Smooth muscle cell (in vitro differentiated cells): ENCODE data around the gene KCTD6. TPM values are rescaled to one million over a fixed set of nuclear protein-coding genes. Genes with fewer than 3 reads are reported as not detected.
A peak's percentile ranks its signal among the peaks of the same experiment; 100 is the strongest.

Experiments used
- DNase-seq: peaks from one replicate; lab custom pipeline; 2025; ENCODE audit not compliant: unreplicated experiment; lab: John Stamatoyannopoulos, UW
- H2AFZ ChIP-seq: fragments of 200-600 bp; sonication (generic); 2 replicates; pipeline ENCODE4 v1.6.0; 2016; ENCODE audit warnings: antibody characterized with exemption, low read depth, mild to moderate bottlenecking
- H3F3A ChIP-seq: fragments of 200-600 bp; sonication (generic); 2 replicates; pipeline ENCODE4 v1.6.0; 2017; ENCODE audit warnings: antibody characterized with exemption, low read depth
- H3K27ac ChIP-seq: fragments of 200-600 bp; sonication (generic); 2 replicates; pipeline ENCODE4 v1.5.1; 2016; ENCODE audit warnings: low read depth, mild to moderate bottlenecking
- H3K27me3 ChIP-seq: fragments of 200-600 bp; sonication (generic); 2 replicates; pipeline ENCODE4 v1.6.1; 2016; ENCODE audit warnings: low read depth, mild to moderate bottlenecking
- H3K36me3 ChIP-seq: fragments of 200-600 bp; sonication (generic); 2 replicates; pipeline ENCODE4 v1.5.1; 2016; ENCODE audit warnings: low read depth
- H3K4me1 ChIP-seq: fragments of 200-600 bp; sonication (generic); 2 replicates; pipeline ENCODE4 v1.5.1; 2016; ENCODE audit warnings: low read depth
- H3K4me2 ChIP-seq: fragments of 200-600 bp; sonication (generic); 2 replicates; pipeline ENCODE4 v1.6.0; 2016; ENCODE audit warnings: mild to moderate bottlenecking
- H3K4me3 ChIP-seq: fragments of 200-600 bp; sonication (generic); 2 replicates; pipeline ENCODE4 v1.5.1; 2016; ENCODE audit warnings: mild to moderate bottlenecking
- H3K79me2 ChIP-seq: fragments of 200-600 bp; sonication (generic); 2 replicates; pipeline ENCODE4 v1.6.0; 2016; ENCODE audit warnings: low read depth, mild to moderate bottlenecking
- H3K9ac ChIP-seq: fragments of 200-600 bp; sonication (generic); 2 replicates; pipeline ENCODE4 v1.6.0; 2016; ENCODE audit warnings: low read depth
- H3K9me3 ChIP-seq: fragments of 200-600 bp; sonication (generic); replicated peaks from 2 replicates; pipeline ENCODE4 v1.5.1; 2016; ENCODE audit warnings: low read depth
- H4K20me1 ChIP-seq: fragments of 200-600 bp; sonication (generic); 2 replicates; pipeline ENCODE4 v1.6.0; 2016; ENCODE audit warnings: low read depth
- WGBS: methylation state at CpG from one replicate; pipeline ENCODE4 v1.1.7; 2016; ENCODE audit warnings: low lambda C conversion rate; 5-methylcytosine and 5-hydroxymethylcytosine counted together
- polyA plus RNA-seq: library from polyadenylated mRNA; unstranded; fragments of >200 nt; fragmentation: Nextera tagmentation; extraction: Ambion mirVana; gene quantifications from 2 replicates; pipeline ENCODE4 v1.2.1, GENCODE V29; 2016
- total RNA-seq: library from RNA; depleted of rRNA; stranded (reverse); fragments of >200 nt; gene quantifications from 2 replicates; pipeline ENCODE4 v1.2.3, GENCODE V29; 2014
- TF ChIP-seq, protein P1 (sequence below): fragments of 200-600 bp; sonication (generic); IDR thresholded peaks from 2 replicates; pipeline ENCODE4 v1.5.1; 2017; ENCODE audit warnings: borderline replicate concordance, mild to moderate bottlenecking, antibody characterized with exemption; ENCODE audit not compliant: insufficient read depth, poor library complexity, severe bottlenecking

The KCTD6 gene
- total and polyA plus RNA-seq, 2 experiments from 2014 or later, result 20.9 to 21.4 TPM

DNA sequence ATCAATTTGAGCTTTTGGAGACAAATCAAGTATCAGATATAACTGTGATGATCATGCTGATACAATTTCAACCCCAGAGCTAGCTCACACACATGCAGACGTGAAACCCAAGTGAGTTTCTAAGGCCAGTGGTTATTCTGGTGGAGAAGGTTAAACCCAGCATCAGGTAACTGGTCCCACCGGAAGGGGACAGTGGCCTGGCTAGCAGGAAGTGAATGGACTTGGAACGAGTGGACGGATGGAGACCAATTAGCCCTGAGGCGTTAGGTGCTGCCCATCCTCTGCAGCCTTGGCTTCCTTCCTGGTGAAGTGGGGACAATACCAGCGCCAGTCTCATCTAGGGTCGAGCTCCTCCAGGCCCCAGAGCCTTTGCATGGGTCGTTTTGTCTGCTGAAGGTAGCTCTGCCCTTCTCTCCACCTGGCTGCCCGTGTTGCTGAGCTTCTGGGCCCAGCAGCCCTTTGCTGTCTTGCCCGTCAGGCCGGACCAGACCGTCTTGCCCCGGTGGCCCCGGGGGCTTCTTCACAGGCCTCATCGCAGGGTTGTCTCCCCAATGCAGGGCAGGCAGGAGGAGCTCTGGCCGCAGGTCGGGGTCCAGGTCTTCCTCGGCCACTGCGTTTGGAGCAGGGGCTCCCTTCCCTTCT lies 915 bp upstream of the KCTD6 start:
- no peak for DNase-seq
- Histone ChIP-seq H3K9me3 (no peaks in the 10 kb centered on the region), H3K79me2 (peaks cover 28% of the 10 kb centered on the region), H3K4me3 (peak overlapping the region; percentile 58), H3K4me2 (peak overlapping the region; percentile 87), H3K4me1 (peaks cover 32% of the 10 kb centered on the region), H2AFZ (peak overlapping the region; percentile 98), H4K20me1 (peaks cover 26% of the 10 kb centered on the region), H3K36me3 (no peaks in the 10 kb centered on the region), H3K27me3 (no peaks in the 10 kb centered on the region), H3K9ac (peak overlapping the region; percentile 36), H3F3A (peaks cover 6% of the 10 kb centered on the region), H3K27ac (peak overlapping the region; percentile 36)
- whole genome bisulfite sequencing, result 66% methylated on average over 19 of the region's 19 CpGs
- TF ChIP-seq, protein P1, sequence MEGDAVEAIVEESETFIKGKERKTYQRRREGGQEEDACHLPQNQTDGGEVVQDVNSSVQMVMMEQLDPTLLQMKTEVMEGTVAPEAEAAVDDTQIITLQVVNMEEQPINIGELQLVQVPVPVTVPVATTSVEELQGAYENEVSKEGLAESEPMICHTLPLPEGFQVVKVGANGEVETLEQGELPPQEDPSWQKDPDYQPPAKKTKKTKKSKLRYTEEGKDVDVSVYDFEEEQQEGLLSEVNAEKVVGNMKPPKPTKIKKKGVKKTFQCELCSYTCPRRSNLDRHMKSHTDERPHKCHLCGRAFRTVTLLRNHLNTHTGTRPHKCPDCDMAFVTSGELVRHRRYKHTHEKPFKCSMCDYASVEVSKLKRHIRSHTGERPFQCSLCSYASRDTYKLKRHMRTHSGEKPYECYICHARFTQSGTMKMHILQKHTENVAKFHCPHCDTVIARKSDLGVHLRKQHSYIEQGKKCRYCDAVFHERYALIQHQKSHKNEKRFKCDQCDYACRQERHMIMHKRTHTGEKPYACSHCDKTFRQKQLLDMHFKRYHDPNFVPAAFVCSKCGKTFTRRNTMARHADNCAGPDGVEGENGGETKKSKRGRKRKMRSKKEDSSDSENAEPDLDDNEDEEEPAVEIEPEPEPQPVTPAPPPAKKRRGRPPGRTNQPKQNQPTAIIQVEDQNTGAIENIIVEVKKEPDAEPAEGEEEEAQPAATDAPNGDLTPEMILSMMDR, result no peak

DNA sequence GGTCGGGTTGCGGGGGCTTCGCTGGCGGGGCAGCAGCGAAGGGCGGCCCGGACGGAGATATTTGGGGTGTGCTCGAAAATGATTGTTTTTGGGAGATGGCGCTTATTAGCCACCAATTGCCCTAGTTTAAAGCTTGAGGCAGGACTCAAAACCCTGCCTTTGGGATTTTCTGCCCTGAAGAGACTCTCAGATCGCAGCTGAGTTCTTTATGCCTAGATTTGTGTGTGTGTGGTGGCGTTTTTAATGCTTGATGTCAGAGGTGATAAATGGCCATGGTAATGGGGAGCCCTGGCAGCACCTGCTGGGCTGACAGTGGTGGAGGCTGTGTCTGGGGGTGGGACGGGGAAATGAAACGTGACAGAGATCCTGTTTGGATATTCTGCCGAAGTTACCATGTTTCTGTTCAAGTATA lies 604 bp downstream of the KCTD6 start:
- H3K4me1 ChIP-seq, result peaks cover 47% of the 10 kb centered on the region

DNA sequence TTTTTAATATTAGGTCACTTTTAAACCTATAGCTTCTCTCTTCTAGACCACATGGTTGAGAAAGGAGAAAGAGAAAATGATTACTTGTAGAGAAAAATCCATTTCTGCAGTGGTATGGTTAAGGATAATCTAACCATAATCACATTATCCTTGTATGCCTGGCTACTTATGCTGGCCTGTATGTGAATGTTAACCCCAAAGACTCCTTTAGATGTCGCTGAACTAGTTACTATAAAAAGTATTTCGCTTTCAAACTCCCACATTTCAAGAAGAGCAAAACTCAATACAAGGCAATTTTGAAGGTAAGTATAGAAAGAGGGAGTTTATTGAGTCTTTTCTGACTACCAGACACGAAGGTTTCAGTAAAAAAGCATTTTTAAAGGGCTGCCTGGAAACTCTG lies 2.2 kb downstream of the KCTD6 start:
- Histone ChIP-seq H3F3A (peaks cover 22% of the 10 kb centered on the region), H3K4me2 (peak overlapping the region; percentile 100), H3K79me2 (peaks cover 40% of the 10 kb centered on the region), H4K20me1 (peaks cover 52% of the 10 kb centered on the region), H3K9me3 (no peaks in the 10 kb centered on the region), H2AFZ (no peak overlapping the region), H3K36me3 (no peaks in the 10 kb centered on the region), H3K4me1 (peaks cover 55% of the 10 kb centered on the region), H3K9ac (no peak overlapping the region), H3K27me3 (no peaks in the 10 kb centered on the region), H3K4me3 (peak overlapping the region; percentile 87), H3K27ac (peak overlapping the region; percentile 76)
- DNase-seq, result no peak
- TF ChIP-seq, protein P1, result no peak
- WGBS, result 16% methylated on average over 3 of the region's 3 CpGs

More for the DNA sequence above, 604 bp downstream of the KCTD6 start:
- Histone ChIP-seq H3K4me2 (peak overlapping the region; percentile 100), H4K20me1 (peaks cover 40% of the 10 kb centered on the region), H3K4me3 (peak overlapping the region; percentile 87), H3K9me3 (no peaks in the 10 kb centered on the region), H3K9ac (peak overlapping the region; percentile 73), H3K27ac (no peak overlapping the region), H3F3A (peaks cover 14% of the 10 kb centered on the region), H3K79me2 (peaks cover 28% of the 10 kb centered on the region), H3K36me3 (no peaks in the 10 kb centered on the region), H3K27me3 (no peaks in the 10 kb centered on the region), H2AFZ (peak overlapping the region; percentile 67)
- 1% methylated on average over 15 of the region's 15 CpGs for WGBS
- no peak for DNase-seq
- TF ChIP-seq, protein P1, result no peak

DNA sequence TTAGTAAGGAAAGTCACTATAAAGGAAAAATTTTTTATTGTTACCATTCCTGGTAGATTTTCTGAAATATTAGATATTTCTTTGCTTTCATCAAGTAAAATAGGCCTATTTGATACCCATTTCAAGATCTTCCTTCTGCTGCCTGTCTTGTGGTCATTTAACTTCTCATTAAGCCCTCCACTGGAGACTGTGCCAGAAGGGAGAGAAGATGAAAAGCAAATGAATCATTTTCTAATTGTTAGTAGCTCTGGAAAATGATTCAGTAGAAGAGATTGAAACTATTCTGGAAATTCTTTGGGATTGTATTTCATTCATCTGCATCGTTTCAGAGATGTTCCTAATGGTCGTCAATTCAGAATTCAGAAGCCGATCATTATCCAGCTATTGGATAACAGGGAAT lies 3.2 kb downstream of the KCTD6 start:
- peak overlapping the region; percentile 87 for H3K4me3 ChIP-seq
- no peak overlapping the region for H3K9ac ChIP-seq
- H3K36me3 ChIP-seq, result no peaks in the 10 kb centered on the region
- H3K79me2 ChIP-seq, result peaks cover 50% of the 10 kb centered on the region
- H3K4me2 ChIP-seq, result peak overlapping the region; percentile 100
- H4K20me1 ChIP-seq, result peaks cover 52% of the 10 kb centered on the region
- H3F3A ChIP-seq, result peaks cover 19% of the 10 kb centered on the region
- no peaks in the 10 kb centered on the region for H3K9me3 ChIP-seq
- 20% methylated on average over 3 of the region's 3 CpGs for WGBS
- H2AFZ ChIP-seq, result no peak overlapping the region
- DNase-seq, result no peak
- H3K27me3 ChIP-seq, result no peaks in the 10 kb centered on the region
- H3K27ac ChIP-seq, result peak overlapping the region; percentile 76
- TF ChIP-seq, protein P1, result no peak
- H3K4me1 ChIP-seq, result peaks cover 55% of the 10 kb centered on the region
